Prostate gland (tissue), 2 donors: ENCODE data around the gene HOXA7. TPM values are rescaled to one million over a fixed set of nuclear protein-coding genes. Genes with fewer than 3 reads are reported as not detected.

Source experiments
- DNase-seq: peaks from one replicate; pipeline ENCODE4 v3.0.0-alpha.2; 2019; ENCODE audit warnings: low spot score
- H3K27ac ChIP-seq, 2 donors: fragments of 200-600 bp; sonication (generic); 2 replicates each; pipeline ENCODE4 v1.5.1; 2017 to 2019
- H3K27me3 ChIP-seq: fragments of 200-600 bp; sonication (generic); replicated peaks from 2 replicates; pipeline ENCODE4 v1.5.1; 2019; ENCODE audit not compliant: insufficient read depth
- H3K36me3 ChIP-seq, 2 donors: fragments of 200-600 bp; sonication (generic); 1 replicate in 1 of 2; 2 replicates in 1 of 2; pipeline versions ENCODE4 v1.5.1 to v1.8.1; 2017 to 2019
- H3K4me1 ChIP-seq: fragments of 200-600 bp; sonication (generic); replicated peaks from 2 replicates; pipeline ENCODE4 v1.5.1; 2019
- H3K4me3 ChIP-seq, 2 donors: fragments of 200-600 bp; sonication (generic); 2 replicates each; pipeline ENCODE4 v1.5.1; 2017 to 2019
- H3K9me3 ChIP-seq: fragments of 200-600 bp; sonication (generic); 2 replicates; pipeline ENCODE4 v1.5.1; 2017
- POLR2A ChIP-seq: fragments of 450-650 bp; IDR thresholded peaks from one replicate; pipeline ENCODE4 v1.6.1; 2016; ENCODE audit warnings: antibody characterized with exemption, mild to moderate bottlenecking
- POLR2AphosphoS5 ChIP-seq: sonication (generic); formaldehyde crosslinking; IDR thresholded peaks from one replicate; pipeline ENCODE4 v1.6.1; 2017; ENCODE audit warnings: antibody characterized with exemption
- WGBS: methylation state at CpG from one replicate; pipeline ENCODE4 v1.1.5; 2018; 5-methylcytosine and 5-hydroxymethylcytosine counted together
- intact Hi-C: fragments of 100-400 bp; cut with DNase I; formaldehyde crosslinking; loops from one replicate; pipeline ENCODE4 v1.14.2; 2022
- total RNA-seq, 2 donors: library from RNA; depleted of rRNA; stranded (reverse); fragments of >200 nt; gene quantifications; one replicate each; pipeline ENCODE4 v1.1.0, GENCODE V29; 2016
- TF ChIP-seq, protein P1 (sequence below), 4 experiments: fragments of 200-600 bp in 2 of 4; fragments of 450-650 bp in 2 of 4; sonication (generic) in 2 of 4; IDR thresholded peaks; 1 replicate in 3 of 4; 2 replicates in 1 of 4; pipeline ENCODE4 v1.5.1; 2016 to 2019; ENCODE audit warnings: antibody characterized with exemption in 4 of 4, mild to moderate bottlenecking in 2 of 4, moderate library complexity in 2 of 4

The HOXA7 gene
- total RNA-seq, 2 donors from 2014 or later: 2.2 to 4.6 TPM

DNA sequence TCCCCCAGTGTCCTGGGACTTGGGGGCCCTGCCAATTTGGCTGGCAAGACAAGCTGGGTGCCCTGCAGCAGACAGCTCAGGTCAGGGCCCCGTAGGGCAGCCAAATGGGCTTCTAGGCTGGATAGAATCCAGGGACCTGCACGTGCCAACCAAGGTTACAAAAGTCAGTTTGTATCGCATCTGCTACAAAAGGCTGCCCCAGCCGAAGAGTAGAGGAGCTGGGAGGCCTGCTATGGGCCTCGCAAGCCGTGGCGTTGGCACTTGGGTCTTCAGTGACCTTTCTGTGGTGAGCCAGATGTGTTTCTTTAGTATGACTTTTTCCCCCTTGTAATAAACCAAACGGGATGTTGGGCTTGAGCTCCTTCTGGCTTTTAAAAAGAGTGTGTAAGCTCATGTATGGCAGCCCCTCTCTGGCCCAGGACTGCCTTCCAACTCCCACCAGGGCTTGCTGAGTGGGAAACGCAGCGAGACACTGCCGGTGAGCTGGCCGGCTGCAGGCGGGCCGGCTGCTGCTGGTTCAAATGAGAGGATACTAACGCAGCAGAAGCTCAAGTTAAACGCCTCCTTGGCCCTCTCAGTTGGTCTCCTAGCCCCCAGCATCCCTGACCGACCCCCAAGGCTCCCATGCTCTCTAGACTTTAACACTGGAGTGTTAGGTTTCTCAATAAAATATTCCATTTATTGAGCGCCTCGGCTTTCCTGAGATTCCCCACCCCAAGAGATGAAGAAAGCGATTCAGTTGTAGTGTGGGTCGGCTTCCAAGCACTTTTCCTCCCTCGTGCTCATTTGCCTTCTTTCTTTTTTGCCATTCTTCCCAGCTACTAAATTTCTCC lies 20.7 kb upstream of the HOXA7 start:
- peak overlapping the region; percentile 61 to 80 for H3K4me3 ChIP-seq
- H3K27ac ChIP-seq: peak overlapping the region; percentile 96
- 29% methylated on average over 22 of the region's 22 CpGs for WGBS
- intact Hi-C loops: no loop called here
- no peaks in the 10 kb centered on the region for H3K9me3 ChIP-seq
- no peak for DNase-seq
- H3K36me3 ChIP-seq: no peaks in the 10 kb centered on the region
- H3K4me1 ChIP-seq: no peaks in the 10 kb centered on the region
- H3K27me3 ChIP-seq: no peaks in the 10 kb centered on the region
- TF ChIP-seq POLR2AphosphoS5 (no peak), POLR2A (no peak)

DNA sequence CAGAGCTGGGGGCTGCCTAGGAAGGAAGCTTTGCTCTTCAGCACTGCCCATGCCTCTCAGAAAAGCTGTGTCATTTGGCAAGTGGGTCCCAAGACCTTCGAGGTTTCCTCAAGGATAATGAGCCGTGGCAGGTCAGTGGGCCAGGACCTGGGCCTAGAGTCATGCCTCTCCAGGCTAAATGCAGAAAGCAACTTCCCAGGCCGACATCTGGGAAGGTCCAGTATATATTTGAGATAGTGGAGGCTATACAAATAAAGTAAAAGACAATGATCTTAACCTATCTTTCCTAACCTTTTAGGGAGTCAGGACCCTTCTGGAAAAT lies 20.0 kb upstream of the HOXA7 start:
- TF ChIP-seq POLR2AphosphoS5 (no peak), POLR2A (no peak)
- TF ChIP-seq, protein P1, sequence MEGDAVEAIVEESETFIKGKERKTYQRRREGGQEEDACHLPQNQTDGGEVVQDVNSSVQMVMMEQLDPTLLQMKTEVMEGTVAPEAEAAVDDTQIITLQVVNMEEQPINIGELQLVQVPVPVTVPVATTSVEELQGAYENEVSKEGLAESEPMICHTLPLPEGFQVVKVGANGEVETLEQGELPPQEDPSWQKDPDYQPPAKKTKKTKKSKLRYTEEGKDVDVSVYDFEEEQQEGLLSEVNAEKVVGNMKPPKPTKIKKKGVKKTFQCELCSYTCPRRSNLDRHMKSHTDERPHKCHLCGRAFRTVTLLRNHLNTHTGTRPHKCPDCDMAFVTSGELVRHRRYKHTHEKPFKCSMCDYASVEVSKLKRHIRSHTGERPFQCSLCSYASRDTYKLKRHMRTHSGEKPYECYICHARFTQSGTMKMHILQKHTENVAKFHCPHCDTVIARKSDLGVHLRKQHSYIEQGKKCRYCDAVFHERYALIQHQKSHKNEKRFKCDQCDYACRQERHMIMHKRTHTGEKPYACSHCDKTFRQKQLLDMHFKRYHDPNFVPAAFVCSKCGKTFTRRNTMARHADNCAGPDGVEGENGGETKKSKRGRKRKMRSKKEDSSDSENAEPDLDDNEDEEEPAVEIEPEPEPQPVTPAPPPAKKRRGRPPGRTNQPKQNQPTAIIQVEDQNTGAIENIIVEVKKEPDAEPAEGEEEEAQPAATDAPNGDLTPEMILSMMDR (IDR thresholded peaks at IDR 0.05): no peak
- H3K4me3 ChIP-seq: peak overlapping the region; percentile 61 to 80
- DNase-seq: no peak
- intact Hi-C loops: no loop called here
- 34% methylated on average over 3 of the region's 3 CpGs for WGBS
- H3K36me3 ChIP-seq: no peaks in the 10 kb centered on the region
- peak overlapping the region; percentile 96 for H3K27ac ChIP-seq
- H3K4me1 ChIP-seq: no peaks in the 10 kb centered on the region
- no peaks in the 10 kb centered on the region for H3K27me3 ChIP-seq
- H3K9me3 ChIP-seq: no peaks in the 10 kb centered on the region

- Histone ChIP-seq H3K4me3 (peak overlapping the region; percentile 61 to 80), H3K9me3 (no peaks in the 10 kb centered on the region), H3K27ac (peak overlapping the region; percentile 96), H3K27me3 (no peaks in the 10 kb centered on the region), H3K36me3 (no peaks in the 10 kb centered on the region), H3K4me1 (no peaks in the 10 kb centered on the region)
- DNase-seq: no peak
- WGBS: 21% methylated on average over 40 of the region's 40 CpGs
- intact Hi-C loops: no loop called here
- TF ChIP-seq POLR2A: no peak
- TF ChIP-seq, protein P1 (IDR thresholded peaks at IDR 0.05): peak in 2 of 4 experiments; percentile 3
Measured at GRCh38 chr7:27175626-27176523, 19.4 kb upstream of the HOXA7 start.

GRCh38 chr7:27174874-27175625 lies 18.6 kb upstream of the HOXA7 start:
- Histone ChIP-seq H3K36me3 (no peaks in the 10 kb centered on the region), H3K4me3 (peak overlapping the region; percentile 61 to 80), H3K4me1 (no peaks in the 10 kb centered on the region), H3K27ac (peak overlapping the region; percentile 96), H3K27me3 (no peaks in the 10 kb centered on the region), H3K9me3 (no peaks in the 10 kb centered on the region)
- WGBS: 23% methylated on average over 12 of the region's 12 CpGs
- TF ChIP-seq, protein P1 (IDR thresholded peaks at IDR 0.05): no peak
- peak; percentile 92 for TF ChIP-seq POLR2A
- TF ChIP-seq POLR2AphosphoS5: peak; percentile 92
- peak; percentile 94 for DNase-seq
- intact Hi-C loops: no loop called here
